ENCODE results near the gene CCDC87. TPM values are rescaled to one million over a fixed set of nuclear protein-coding genes. Genes with fewer than 3 reads are reported as not detected.
A peak's percentile ranks its signal among the peaks of the same experiment; 100 is the strongest.

Gene CCDC87
- total RNA-seq, 1 donor from 2014 or later, result 0.41 TPM

- no peak for TF ChIP-seq CTCF (IDR thresholded peaks at IDR 0.05; ENCODE audit: borderline replicate concordance)
- intact Hi-C loops (cut with micrococcal nuclease), result no loop called here
- no peaks in the 10 kb centered on the region for H3K27me3 ChIP-seq (ENCODE audit: low read depth)
- H3K27ac ChIP-seq (replicated peaks), result no peak overlapping the region
- no peak overlapping the region for H3K4me3 ChIP-seq
- no peaks in the 10 kb centered on the region for H3K9me3 ChIP-seq (replicated peaks)
- H3K36me3 ChIP-seq, result peaks cover 48% of the 10 kb centered on the region
- DNase-seq, result no peak
- H3K4me1 ChIP-seq, result peaks cover 45% of the 10 kb centered on the region
Measured at GRCh38 chr11:66603072-66603471, 10.2 kb upstream of the CCDC87 start.

GRCh38 chr11:66600631-66601233, 7.9 kb upstream of the CCDC87 start:
- H3K36me3 ChIP-seq, result peaks cover 42% of the 10 kb centered on the region
- peak overlapping the region; percentile 34 for H3K27ac ChIP-seq (replicated peaks)
- no peak overlapping the region for H3K4me3 ChIP-seq
- intact Hi-C loops (cut with micrococcal nuclease), result no loop called here
- no peaks in the 10 kb centered on the region for H3K27me3 ChIP-seq (ENCODE audit: low read depth)
- peaks cover 38% of the 10 kb centered on the region for H3K4me1 ChIP-seq
- DNase-seq, result no peak
- TF ChIP-seq CTCF (IDR thresholded peaks at IDR 0.05; ENCODE audit: borderline replicate concordance), result no peak
- H3K9me3 ChIP-seq (replicated peaks), result no peaks in the 10 kb centered on the region

- no peak for DNase-seq
- no peak overlapping the region for H3K4me3 ChIP-seq
- peak overlapping the region; percentile 34 for H3K27ac ChIP-seq (replicated peaks)
- no peaks in the 10 kb centered on the region for H3K27me3 ChIP-seq (ENCODE audit: low read depth)
- H3K36me3 ChIP-seq, result peaks cover 37% of the 10 kb centered on the region
- H3K9me3 ChIP-seq (replicated peaks), result no peaks in the 10 kb centered on the region
- peaks cover 43% of the 10 kb centered on the region for H3K4me1 ChIP-seq
- no peak for TF ChIP-seq CTCF (IDR thresholded peaks at IDR 0.05; ENCODE audit: borderline replicate concordance)
- intact Hi-C loops (cut with micrococcal nuclease), result no loop called here
Measured at GRCh38 chr11:66600219-66600618, 7.4 kb upstream of the CCDC87 start.

GRCh38 chr11:66598993-66599392, 6.1 kb upstream of the CCDC87 start:
- no peak for DNase-seq
- intact Hi-C loops (cut with micrococcal nuclease), result no loop called here
- no peak overlapping the region for H3K4me3 ChIP-seq
- H3K4me1 ChIP-seq, result peaks cover 55% of the 10 kb centered on the region
- no peaks in the 10 kb centered on the region for H3K27me3 ChIP-seq (ENCODE audit: low read depth)
- H3K9me3 ChIP-seq (replicated peaks), result no peaks in the 10 kb centered on the region
- H3K36me3 ChIP-seq, result peaks cover 28% of the 10 kb centered on the region
- H3K27ac ChIP-seq (replicated peaks), result no peak overlapping the region
- TF ChIP-seq CTCF (IDR thresholded peaks at IDR 0.05; ENCODE audit: borderline replicate concordance), result no peak

GRCh38 chr11:66595245-66595904, 2.5 kb upstream of the CCDC87 start:
- Histone ChIP-seq H3K36me3 (peaks cover 16% of the 10 kb centered on the region), H3K4me1 (peaks cover 45% of the 10 kb centered on the region), H3K27ac (replicated peaks) (peak overlapping the region; percentile 67), H3K4me3 (peak overlapping the region; percentile 5), H3K9me3 (replicated peaks) (no peaks in the 10 kb centered on the region), H3K27me3 (ENCODE audit: low read depth) (no peaks in the 10 kb centered on the region)
- no peak for TF ChIP-seq CTCF (IDR thresholded peaks at IDR 0.05; ENCODE audit: borderline replicate concordance)
- DNase-seq, result peak; percentile 62
- intact Hi-C loops (cut with micrococcal nuclease), result no loop called here

Data from left ventricle myocardium inferior (tissue), 1 donor.